Panc1 (cell line): ENCODE results near the gene DCAF10. TPM values are rescaled to one million over a fixed set of nuclear protein-coding genes. Genes with fewer than 3 reads are reported as not detected.
"Not testable (repeated sequence)": the region's sequence is repeated elsewhere in the genome, so short reads cannot be mapped to it uniquely, and the experiment has no call there.

Experiments used
- ATAC-seq: fragments of 200-7000 bp; cut with Tn5 transposase; 2 replicates; pipeline ENCODE4 v1.9.1; 2020; ENCODE audit warnings: mild to moderate bottlenecking, moderate library complexity
- BruUV-seq: library from RNA; stranded (reverse); fragments of 400-500 nt; replicated peaks from 2 replicates; lab custom pipeline; 2021; lab: Mats Ljungman, UMichigan
- CTCF ChIA-PET: fragments of 300-600 bp; sonication (Branson Sonifier 250); formaldehyde crosslinking; loops from one replicate; lab custom pipeline; 2022; ENCODE audit warnings: antibody characterized with exemption; lab: Charles Lee
- POLR2A ChIA-PET: fragments of 300-600 bp; sonication (Branson Sonifier 250); formaldehyde crosslinking; loops from one replicate; lab custom pipeline; 2022; ENCODE audit warnings: antibody characterized with exemption; lab: Charles Lee
- DNase-seq: peaks from one replicate; pipeline ENCODE4 v3.0.0-alpha.2; 2010; ENCODE audit warnings: low read depth, low spot score
- H3K27ac ChIP-seq: 2 replicates; pipeline ENCODE4 v1.5.1; 2011; ENCODE audit warnings: mild to moderate bottlenecking, low read length, inconsistent platforms
- H3K27me3 ChIP-seq: fragments of 200-500 bp; sonication (Bioruptor generic); 2 replicates; pipeline ENCODE4 v1.6.0; 2014; ENCODE audit warnings: low read length, inconsistent platforms; ENCODE audit not compliant: control insufficient read depth, insufficient read depth
- H3K36me3 ChIP-seq: fragments of 200-500 bp; sonication (Bioruptor generic); 2 replicates; pipeline ENCODE4 v1.5.1; 2014; ENCODE audit warnings: inconsistent platforms, mild to moderate bottlenecking, low read length, moderate library complexity; ENCODE audit not compliant: control insufficient read depth, insufficient read depth
- H3K4me1 ChIP-seq: 2 replicates; pipeline ENCODE4 v1.5.1; 2011; ENCODE audit warnings: inconsistent platforms, mild to moderate bottlenecking, low read length, moderate library complexity; ENCODE audit not compliant: control insufficient read depth, insufficient read depth
- H3K4me3 ChIP-seq, 2 experiments: 2 replicates each; pipeline ENCODE4 v1.5.1; 2011 to 2012; ENCODE audit warnings: low read depth in 2 of 2, low read length in 2 of 2, mild to moderate bottlenecking in 2 of 2, inconsistent platforms in 1 of 2, moderate library complexity in 1 of 2
- H3K9me3 ChIP-seq: fragments of 200-500 bp; sonication (Bioruptor generic); 2 replicates; pipeline ENCODE4 v1.5.1; 2014; ENCODE audit warnings: low read depth, mild to moderate bottlenecking, inconsistent platforms, low read length, moderate library complexity; ENCODE audit not compliant: control insufficient read depth, insufficient read depth
- POLR2AphosphoS5 ChIP-seq: IDR thresholded peaks from 2 replicates; pipeline ENCODE4 v1.6.1; 2012; ENCODE audit warnings: mild to moderate bottlenecking, low read depth, low read length, moderate library complexity
- SIN3A ChIP-seq: IDR thresholded peaks from 2 replicates; pipeline ENCODE4 v1.6.1; 2012; ENCODE audit warnings: low read depth, mild to moderate bottlenecking, low read length, moderate library complexity, borderline replicate concordance; ENCODE audit not compliant: insufficient read depth
- TCF7L2 ChIP-seq: IDR thresholded peaks from 2 replicates; pipeline ENCODE4 v1.6.1; 2011; ENCODE audit warnings: mild to moderate bottlenecking, low read depth, low read length, inconsistent platforms
- in situ Hi-C: cut with HindIII; loops from 2 replicates; pipeline ENCODE4 v1.10.0; 2016; ENCODE audit warnings: low sequenced_read_pairs, low pct_unique_long_range_greater_than_20kb
- intact Hi-C: fragments of 100-400 bp; cut with micrococcal nuclease; formaldehyde crosslinking; loops from one replicate; pipeline ENCODE4 v1.10.0; 2022; ENCODE audit not compliant: unreplicated experiment
- total RNA-seq: library from RNA; stranded (reverse); gene quantifications from one replicate; pipeline ENCODE4 v1.2.1, GENCODE V29; 2021; ENCODE audit not compliant: unreplicated experiment
- TF ChIP-seq, protein P1 (sequence below): fragments of 450-650 bp; IDR thresholded peaks from 2 replicates; pipeline ENCODE4 v1.5.1; 2017; ENCODE audit warnings: mild to moderate bottlenecking
- TF ChIP-seq, protein P2 (sequence below), 2 experiments: IDR thresholded peaks; 2 replicates each; pipeline ENCODE4 v1.6.1; 2011 to 2012; ENCODE audit warnings: low read depth in 2 of 2, control low read depth in 1 of 2, low read length in 1 of 2, mild to moderate bottlenecking in 1 of 2, moderate library complexity in 1 of 2; ENCODE audit not compliant: insufficient read depth in 1 of 2

DCAF10 gene
- total RNA-seq, 1 experiment from 2014 or later: 18.5 TPM

DNA sequence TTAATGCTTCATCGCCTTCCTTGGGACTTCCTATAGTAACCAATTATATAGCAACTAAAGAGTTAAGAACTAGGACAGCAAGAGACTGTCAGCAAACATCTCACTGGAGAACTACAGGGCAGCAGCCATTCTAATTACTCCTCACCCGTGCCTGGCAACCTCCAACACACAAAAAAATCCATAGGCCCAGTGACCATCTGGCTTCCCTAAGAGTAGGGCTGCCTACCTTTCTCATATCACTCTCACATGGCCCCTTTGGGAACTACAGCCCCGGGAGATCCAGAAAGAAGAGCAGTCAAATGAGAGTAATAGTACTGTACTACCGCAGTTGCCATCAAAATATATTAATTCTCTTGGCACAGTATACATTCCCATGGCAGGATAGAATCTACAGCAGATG, 5.7 kb downstream of the DCAF10 start:
- TF ChIP-seq, protein P1, sequence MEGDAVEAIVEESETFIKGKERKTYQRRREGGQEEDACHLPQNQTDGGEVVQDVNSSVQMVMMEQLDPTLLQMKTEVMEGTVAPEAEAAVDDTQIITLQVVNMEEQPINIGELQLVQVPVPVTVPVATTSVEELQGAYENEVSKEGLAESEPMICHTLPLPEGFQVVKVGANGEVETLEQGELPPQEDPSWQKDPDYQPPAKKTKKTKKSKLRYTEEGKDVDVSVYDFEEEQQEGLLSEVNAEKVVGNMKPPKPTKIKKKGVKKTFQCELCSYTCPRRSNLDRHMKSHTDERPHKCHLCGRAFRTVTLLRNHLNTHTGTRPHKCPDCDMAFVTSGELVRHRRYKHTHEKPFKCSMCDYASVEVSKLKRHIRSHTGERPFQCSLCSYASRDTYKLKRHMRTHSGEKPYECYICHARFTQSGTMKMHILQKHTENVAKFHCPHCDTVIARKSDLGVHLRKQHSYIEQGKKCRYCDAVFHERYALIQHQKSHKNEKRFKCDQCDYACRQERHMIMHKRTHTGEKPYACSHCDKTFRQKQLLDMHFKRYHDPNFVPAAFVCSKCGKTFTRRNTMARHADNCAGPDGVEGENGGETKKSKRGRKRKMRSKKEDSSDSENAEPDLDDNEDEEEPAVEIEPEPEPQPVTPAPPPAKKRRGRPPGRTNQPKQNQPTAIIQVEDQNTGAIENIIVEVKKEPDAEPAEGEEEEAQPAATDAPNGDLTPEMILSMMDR: no peak
- TF ChIP-seq POLR2AphosphoS5: no peak
- TF ChIP-seq TCF7L2: no peak
- TF ChIP-seq, protein P2, sequence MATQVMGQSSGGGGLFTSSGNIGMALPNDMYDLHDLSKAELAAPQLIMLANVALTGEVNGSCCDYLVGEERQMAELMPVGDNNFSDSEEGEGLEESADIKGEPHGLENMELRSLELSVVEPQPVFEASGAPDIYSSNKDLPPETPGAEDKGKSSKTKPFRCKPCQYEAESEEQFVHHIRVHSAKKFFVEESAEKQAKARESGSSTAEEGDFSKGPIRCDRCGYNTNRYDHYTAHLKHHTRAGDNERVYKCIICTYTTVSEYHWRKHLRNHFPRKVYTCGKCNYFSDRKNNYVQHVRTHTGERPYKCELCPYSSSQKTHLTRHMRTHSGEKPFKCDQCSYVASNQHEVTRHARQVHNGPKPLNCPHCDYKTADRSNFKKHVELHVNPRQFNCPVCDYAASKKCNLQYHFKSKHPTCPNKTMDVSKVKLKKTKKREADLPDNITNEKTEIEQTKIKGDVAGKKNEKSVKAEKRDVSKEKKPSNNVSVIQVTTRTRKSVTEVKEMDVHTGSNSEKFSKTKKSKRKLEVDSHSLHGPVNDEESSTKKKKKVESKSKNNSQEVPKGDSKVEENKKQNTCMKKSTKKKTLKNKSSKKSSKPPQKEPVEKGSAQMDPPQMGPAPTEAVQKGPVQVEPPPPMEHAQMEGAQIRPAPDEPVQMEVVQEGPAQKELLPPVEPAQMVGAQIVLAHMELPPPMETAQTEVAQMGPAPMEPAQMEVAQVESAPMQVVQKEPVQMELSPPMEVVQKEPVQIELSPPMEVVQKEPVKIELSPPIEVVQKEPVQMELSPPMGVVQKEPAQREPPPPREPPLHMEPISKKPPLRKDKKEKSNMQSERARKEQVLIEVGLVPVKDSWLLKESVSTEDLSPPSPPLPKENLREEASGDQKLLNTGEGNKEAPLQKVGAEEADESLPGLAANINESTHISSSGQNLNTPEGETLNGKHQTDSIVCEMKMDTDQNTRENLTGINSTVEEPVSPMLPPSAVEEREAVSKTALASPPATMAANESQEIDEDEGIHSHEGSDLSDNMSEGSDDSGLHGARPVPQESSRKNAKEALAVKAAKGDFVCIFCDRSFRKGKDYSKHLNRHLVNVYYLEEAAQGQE (IDR thresholded peaks at IDR 0.05; ENCODE audit: insufficient read depth in 1 of 2, low read depth in 2 of 2, low read length in 1 of 2): no peak
- TF ChIP-seq SIN3A: no peak
- H3K4me3 ChIP-seq: no peak overlapping the region
- BruUV-seq: no TSS peak
- no peaks in the 10 kb centered on the region; the same call in 1 of the 2 replicates for H3K36me3 ChIP-seq
- ChIA-PET POLR2A (no interaction called here), CTCF (interaction anchor here (0.6 kb wide), 1 partner anchor 9 kb away, joined by 3 read pairs; no protein-coding TSS in a partner anchor)
- in situ Hi-C loops: no loop called here
- ATAC-seq: peak; percentile 58; the same call in 1 of the 2 replicates
- peaks cover 4% of the 10 kb centered on the region; the same call in 1 of the 2 replicates for H3K4me1 ChIP-seq
- no peak overlapping the region for H3K27ac ChIP-seq
- DNase-seq: no peak
- no peaks in the 10 kb centered on the region for H3K9me3 ChIP-seq
- no peaks in the 10 kb centered on the region for H3K27me3 ChIP-seq
- intact Hi-C loops: no loop called here

DNA sequence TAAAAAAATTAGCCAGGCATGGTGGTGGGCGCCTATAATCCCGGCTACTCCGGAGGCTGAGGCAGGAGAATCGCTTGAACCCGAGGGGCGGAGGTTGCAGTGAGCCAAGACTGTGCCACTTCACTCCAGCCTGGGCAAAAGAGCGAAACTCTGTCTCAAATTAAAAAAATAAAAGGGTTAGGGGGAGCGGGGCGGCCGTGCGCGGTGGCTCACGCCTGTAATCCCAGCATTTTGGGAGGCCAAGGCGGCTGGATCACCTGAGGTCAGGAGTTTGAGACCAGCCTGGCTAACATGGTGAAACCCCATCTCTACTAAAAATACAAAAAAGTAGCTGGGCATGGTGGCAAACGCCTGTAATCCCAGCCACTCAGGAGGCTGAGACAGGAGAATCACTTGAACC, 9.1 kb downstream of the DCAF10 start:
- CTCF ChIA-PET: interaction anchor here (0.6 kb wide), 1 partner anchor 46 kb away, joined by 6 read pairs; no protein-coding TSS in a partner anchor
- BruUV-seq, POLR2A ChIA-PET: not testable (repeated sequence)

DNA sequence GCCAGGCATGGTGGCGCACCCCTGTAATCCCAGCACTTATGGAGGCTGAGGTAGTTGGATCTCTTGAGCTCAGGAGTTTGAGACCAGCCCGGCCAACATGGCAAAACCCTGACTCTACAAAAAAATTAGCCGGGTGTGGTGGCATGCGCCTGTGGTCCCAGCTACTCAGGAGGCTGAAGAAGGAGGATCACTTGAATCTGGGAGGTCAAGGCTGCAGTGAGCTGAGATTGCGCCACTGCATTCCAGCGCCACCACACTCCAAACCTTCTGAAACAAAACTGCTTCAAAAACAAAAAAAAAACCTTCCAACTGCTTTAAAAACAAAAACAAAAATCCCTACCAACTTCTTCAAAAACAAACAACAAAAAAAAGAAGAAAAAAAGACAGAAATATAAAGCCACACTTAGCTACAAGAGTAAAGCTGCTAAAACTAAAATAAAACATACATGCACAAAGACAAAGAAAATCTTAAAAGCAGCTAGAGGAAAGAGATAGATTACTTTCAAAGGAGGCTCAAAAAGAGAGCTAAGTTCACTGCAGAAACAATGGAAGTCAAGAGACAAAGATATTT, 11.4 kb downstream of the DCAF10 start:
- ATAC-seq: no peak
- ChIA-PET CTCF (no interaction called here), POLR2A (interaction anchor here (0.7 kb wide), 2 partner anchors 42 to 401 kb away, joined by 4 to 11 read pairs; no protein-coding TSS in a partner anchor)
- intact Hi-C loops (no loop called here), in situ Hi-C loops (no loop called here)
- Histone ChIP-seq H3K36me3 (no peaks in the 10 kb centered on the region; the same call in 1 of the 2 replicates), H3K9me3 (no peaks in the 10 kb centered on the region), H3K27me3 (no peaks in the 10 kb centered on the region), H3K4me3 (no peak overlapping the region), H3K4me1 (no peaks in the 10 kb centered on the region), H3K27ac (no peak overlapping the region)
- no peak for DNase-seq
- BruUV-seq: TSS peak; percentile 57
- TF ChIP-seq SIN3A (no peak), TCF7L2 (no peak), POLR2AphosphoS5 (no peak)
- TF ChIP-seq, protein P2 (IDR thresholded peaks at IDR 0.05; ENCODE audit: insufficient read depth in 1 of 2, low read depth in 2 of 2, low read length in 1 of 2): no peak
- TF ChIP-seq, protein P1: no peak

More for the DNA sequence above, 9.1 kb downstream of the DCAF10 start:
- intact Hi-C loops, H3K27ac ChIP-seq, H3K27me3 ChIP-seq, in situ Hi-C loops, DNase-seq, H3K4me3 ChIP-seq, ATAC-seq, H3K36me3 ChIP-seq, H3K9me3 ChIP-seq, H3K4me1 ChIP-seq: not testable (repeated sequence)
